Small intestine (tissue), 7 donors: Measurements from ENCODE around the gene NDUFB6. TPM values are rescaled to one million over a fixed set of nuclear protein-coding genes. Genes with fewer than 3 reads are reported as not detected.

Source experiments
- DNase-seq, 2 donors: peaks; one replicate each; pipeline versions ENCODE4 v3.0.0 to v3.0.0-alpha.2; 2013
- FAIRE-seq: peaks from 2 replicates; lab custom pipeline; 2012; peaks lifted over from hg19 to GRCh38; lab: Jason Lieb, UNC
- H3K27ac ChIP-seq, 3 donors: one replicate each; pipeline ENCODE4 v1.5.1; 2013; ENCODE audit warnings: low read length in 2 of 3, mild to moderate bottlenecking in 2 of 3, control low read depth in 1 of 3, inconsistent platforms in 1 of 3, low read depth in 1 of 3, moderate library complexity in 1 of 3
- H3K27me3 ChIP-seq, 3 donors: one replicate each; pipeline ENCODE4 v1.6.1; 2013; ENCODE audit warnings: low read length in 3 of 3, inconsistent platforms in 1 of 3; ENCODE audit not compliant: control insufficient read depth in 3 of 3, insufficient read depth in 3 of 3
- H3K36me3 ChIP-seq, 3 donors: one replicate each; pipeline ENCODE4 v1.6.1; 2013; ENCODE audit warnings: low read length in 3 of 3, inconsistent platforms in 1 of 3, low read depth in 1 of 3, mild to moderate bottlenecking in 1 of 3, moderate library complexity in 1 of 3; ENCODE audit not compliant: control insufficient read depth in 3 of 3, insufficient read depth in 2 of 3
- H3K4me1 ChIP-seq, 3 donors: one replicate each; pipeline ENCODE4 v1.6.1; 2013; ENCODE audit warnings: low read length in 2 of 3, inconsistent platforms in 1 of 3, low read depth in 1 of 3, mild to moderate bottlenecking in 1 of 3, moderate library complexity in 1 of 3; ENCODE audit not compliant: control insufficient read depth in 3 of 3, insufficient read depth in 2 of 3
- H3K4me3 ChIP-seq, 3 donors: one replicate each; pipeline ENCODE4 v1.5.1; 2013; ENCODE audit warnings: low read length in 3 of 3, control low read depth in 1 of 3, inconsistent platforms in 1 of 3, low read depth in 1 of 3, mild to moderate bottlenecking in 1 of 3, moderate library complexity in 1 of 3
- H3K9me3 ChIP-seq, 2 donors: one replicate each; pipeline ENCODE4 v1.6.1; 2013; ENCODE audit warnings: low read depth in 1 of 2, low read length in 1 of 2; ENCODE audit not compliant: control insufficient read depth in 2 of 2, insufficient read depth in 1 of 2
- WGBS, 3 donors: extraction: QIAGEN DNeasy Blood & Tissue Kit; methylation state at CpG; one replicate each; pipeline ENCODE4 v1.1.7; 2013; 5-methylcytosine and 5-hydroxymethylcytosine counted together
- polyA plus RNA-seq, 4 donors: library from polyadenylated mRNA; stranded (reverse) in 3 of 4; unstranded in 1 of 4; fragments of 200-250 nt in 3 of 4; fragments of 120-200 nt in 1 of 4; gene quantifications; one replicate each; pipeline versions ENCODE4 v1.2.1 to v1.2.3, GENCODE V29; 2013
- donor health status: healthy with polysubstance abuse.
- donor health status: control.
- donor health status: control.
- donor health status: Bipolar disorder and iron deficiency.
- donor health status: healthy.

The NDUFB6 gene
- polyA plus RNA-seq, 4 donors: 46.6 to 78.7 (median 61.9) TPM

GRCh38 chr9:32596096-32596865 lies 23.3 kb upstream of the NDUFB6 start:
- Histone ChIP-seq H3K4me1 (no peaks in the 10 kb centered on the region), H3K9me3 (no peaks in the 10 kb centered on the region), H3K36me3 (no peaks in the 10 kb centered on the region), H3K4me3 (no peak overlapping the region), H3K27me3 (no peaks in the 10 kb centered on the region), H3K27ac (no peak overlapping the region)
- FAIRE-seq: no peak
- 65 to 70% (median 68%) methylated on average over 4 of the region's 4 CpGs for WGBS, 3 donors
- DNase-seq: no peak

- DNase-seq: no peak
- 61 to 86% (median 75%) methylated on average over 1 of the region's 1 CpG for WGBS, 3 donors
- H3K27ac ChIP-seq: no peak overlapping the region
- H3K4me1 ChIP-seq: no peaks in the 10 kb centered on the region
- no peaks in the 10 kb centered on the region for H3K36me3 ChIP-seq
- H3K9me3 ChIP-seq: no peaks in the 10 kb centered on the region
- no peak overlapping the region for H3K4me3 ChIP-seq
- no peaks in the 10 kb centered on the region for H3K27me3 ChIP-seq
- FAIRE-seq: no peak
Observed at GRCh38 chr9:32590898-32591297, 17.9 kb upstream of the NDUFB6 start.

GRCh38 chr9:32590476-32590875 lies 17.5 kb upstream of the NDUFB6 start:
- H3K27me3 ChIP-seq: no peaks in the 10 kb centered on the region
- H3K4me1 ChIP-seq: no peaks in the 10 kb centered on the region
- H3K36me3 ChIP-seq: no peaks in the 10 kb centered on the region
- no peaks in the 10 kb centered on the region for H3K9me3 ChIP-seq
- H3K27ac ChIP-seq: no peak overlapping the region
- DNase-seq (no peak), FAIRE-seq (no peak)
- WGBS, 3 donors: 29 to 49% (median 46%) methylated on average over 2 of the region's 2 CpGs
- H3K4me3 ChIP-seq: no peak overlapping the region

- Histone ChIP-seq H3K4me3 (no peak overlapping the region), H3K9me3 (no peaks in the 10 kb centered on the region), H3K36me3 (no peaks in the 10 kb centered on the region), H3K27ac (no peak overlapping the region), H3K4me1 (no peaks in the 10 kb centered on the region), H3K27me3 (no peaks in the 10 kb centered on the region)
- 45 to 50% (median 49%) methylated on average over 6 of the region's 6 CpGs for WGBS, 3 donors
- peak; percentile 25 to 28 for DNase-seq
- FAIRE-seq: no peak
Observed at GRCh38 chr9:32589083-32589723, 16.2 kb upstream of the NDUFB6 start.

GRCh38 chr9:32587901-32588300 lies 14.9 kb upstream of the NDUFB6 start:
- DNase-seq (no peak), FAIRE-seq (no peak)
- H3K9me3 ChIP-seq: no peaks in the 10 kb centered on the region
- no peak overlapping the region for H3K4me3 ChIP-seq
- no peaks in the 10 kb centered on the region for H3K4me1 ChIP-seq
- H3K36me3 ChIP-seq: no peaks in the 10 kb centered on the region
- no peak overlapping the region for H3K27ac ChIP-seq
- no peaks in the 10 kb centered on the region for H3K27me3 ChIP-seq

GRCh38 chr9:32584784-32585183 lies 11.8 kb upstream of the NDUFB6 start:
- H3K9me3 ChIP-seq: no peaks in the 10 kb centered on the region
- H3K4me3 ChIP-seq: no peak overlapping the region
- no peaks in the 10 kb centered on the region for H3K4me1 ChIP-seq
- 17 to 45% (median 20%) methylated on average over 2 of the region's 2 CpGs for WGBS, 3 donors
- no peaks in the 10 kb centered on the region for H3K36me3 ChIP-seq
- no peak overlapping the region for H3K27ac ChIP-seq
- no peaks in the 10 kb centered on the region for H3K27me3 ChIP-seq
- FAIRE-seq: no peak
- no peak for DNase-seq

GRCh38 chr9:32581512-32582143 lies 8.7 kb upstream of the NDUFB6 start:
- Histone ChIP-seq H3K4me1 (no peaks in the 10 kb centered on the region), H3K9me3 (no peaks in the 10 kb centered on the region), H3K36me3 (no peaks in the 10 kb centered on the region), H3K27ac (no peak overlapping the region), H3K4me3 (no peak overlapping the region), H3K27me3 (peaks cover 0 to 4% (median 0%) of the 10 kb centered on the region in 3 donors)
- peak; percentile 37 to 62 for DNase-seq
- no peak for FAIRE-seq
- 40 to 47% (median 44%) methylated on average over 3 of the region's 3 CpGs for WGBS, 3 donors

GRCh38 chr9:32580631-32581300 lies 7.8 kb upstream of the NDUFB6 start:
- no peak overlapping the region for H3K27ac ChIP-seq
- WGBS, 3 donors: 6 to 24% (median 8%) methylated on average over 3 of the region's 3 CpGs
- no peaks in the 10 kb centered on the region for H3K4me1 ChIP-seq
- H3K9me3 ChIP-seq: no peaks in the 10 kb centered on the region
- DNase-seq: no peak
- H3K36me3 ChIP-seq: no peaks in the 10 kb centered on the region
- no peak overlapping the region for H3K4me3 ChIP-seq
- no peak for FAIRE-seq
- H3K27me3 ChIP-seq: peaks cover 0 to 4% (median 0%) of the 10 kb centered on the region in 3 donors
